H9 (cell line): Measurements from ENCODE around the gene SERPINB10. TPM values are rescaled to one million over a fixed set of nuclear protein-coding genes. Genes with fewer than 3 reads are reported as not detected.

Experiments used
- DNase-seq: peaks from one replicate; pipeline ENCODE4 v3.0.0-alpha.2; 2017
- H2AFZ ChIP-seq: one replicate; pipeline ENCODE4 v1.6.1; 2013; ENCODE audit warnings: mild to moderate bottlenecking, low read length, control low read depth, moderate library complexity
- H2AK5ac ChIP-seq: 2 replicates; pipeline ENCODE4 v1.6.1; 2013; ENCODE audit warnings: low read length, control low read depth, mixed read lengths; ENCODE audit not compliant: insufficient read length
- H2BK120ac ChIP-seq: one replicate; pipeline ENCODE4 v1.6.1; 2013; ENCODE audit warnings: low read depth, mild to moderate bottlenecking, low read length, control low read depth, inconsistent platforms; ENCODE audit not compliant: poor library complexity, severe bottlenecking
- H2BK12ac ChIP-seq: 2 replicates; pipeline ENCODE4 v1.6.1; 2013; ENCODE audit warnings: low read length, control low read depth, mixed read lengths, low read depth; ENCODE audit not compliant: insufficient read length
- H2BK15ac ChIP-seq: 2 replicates; pipeline ENCODE4 v1.6.1; 2013; ENCODE audit warnings: low read depth, low read length, control low read depth
- H2BK20ac ChIP-seq: one replicate; pipeline ENCODE4 v1.6.1; 2013; ENCODE audit warnings: low read depth, mild to moderate bottlenecking, low read length, control low read depth, inconsistent platforms; ENCODE audit not compliant: poor library complexity, severe bottlenecking
- H2BK5ac ChIP-seq: 2 replicates; pipeline ENCODE4 v1.6.1; 2013; ENCODE audit warnings: low read length, control low read depth, mixed read lengths; ENCODE audit not compliant: insufficient read length
- H3K14ac ChIP-seq: 2 replicates; pipeline ENCODE4 v1.6.1; 2013; ENCODE audit warnings: low read length, control low read depth; ENCODE audit not compliant: insufficient read depth
- H3K18ac ChIP-seq: 2 replicates; pipeline ENCODE4 v1.6.1; 2013; ENCODE audit warnings: low read depth, mild to moderate bottlenecking, mixed read lengths, low read length, control low read depth; ENCODE audit not compliant: insufficient read length
- H3K23ac ChIP-seq: 2 replicates; pipeline ENCODE4 v1.6.1; 2013; ENCODE audit warnings: low read length, control low read depth, mixed read lengths, low read depth; ENCODE audit not compliant: insufficient read length
- H3K23me2 ChIP-seq: 2 replicates; pipeline ENCODE4 v1.6.1; 2013; ENCODE audit warnings: low read depth, mild to moderate bottlenecking, mixed read lengths, low read length, control low read depth; ENCODE audit not compliant: insufficient read length, poor library complexity, severe bottlenecking
- H3K27ac ChIP-seq: 2 replicates; pipeline ENCODE4 v1.5.1; 2013; ENCODE audit warnings: low read length, control low read depth, mixed read lengths, low read depth; ENCODE audit not compliant: insufficient read length
- H3K27me3 ChIP-seq: 2 replicates; pipeline ENCODE4 v1.6.1; 2013; ENCODE audit warnings: low read length, control low read depth, inconsistent platforms; ENCODE audit not compliant: insufficient read depth
- H3K4ac ChIP-seq: 2 replicates; pipeline ENCODE4 v1.6.1; 2013; ENCODE audit warnings: low read depth, mild to moderate bottlenecking, control low read depth, inconsistent platforms, low read length, moderate library complexity
- H3K4me1 ChIP-seq: 2 replicates; pipeline ENCODE4 v1.6.1; 2013; ENCODE audit warnings: low read length, control low read depth, inconsistent platforms; ENCODE audit not compliant: insufficient read depth
- H3K4me2 ChIP-seq: 2 replicates; pipeline ENCODE4 v1.6.1; 2013; ENCODE audit warnings: low read length, control low read depth, mixed read lengths; ENCODE audit not compliant: insufficient read length, insufficient read depth
- H3K56ac ChIP-seq: 2 replicates; pipeline ENCODE4 v1.6.1; 2013; ENCODE audit warnings: low read depth, mild to moderate bottlenecking, mixed read lengths, low read length, control low read depth; ENCODE audit not compliant: insufficient read length
- H3K79me1 ChIP-seq: 2 replicates; pipeline ENCODE4 v1.6.1; 2013; ENCODE audit warnings: low read depth, mild to moderate bottlenecking, moderate library complexity, low read length, control low read depth, inconsistent platforms; ENCODE audit not compliant: insufficient read depth, poor library complexity, severe bottlenecking
- H3K79me2 ChIP-seq: 2 replicates; pipeline ENCODE4 v1.6.1; 2013; ENCODE audit warnings: low read length, control low read depth, inconsistent platforms; ENCODE audit not compliant: insufficient read depth
- H3K9ac ChIP-seq: 2 replicates; pipeline ENCODE4 v1.6.1; 2013; ENCODE audit warnings: low read length, control low read depth, mixed read lengths; ENCODE audit not compliant: insufficient read length; ENCODE audit errors: extremely low read depth
- H3K9me3 ChIP-seq: one replicate; pipeline ENCODE4 v1.6.1; 2013; ENCODE audit warnings: low read depth, low read length, inconsistent platforms; ENCODE audit not compliant: control insufficient read depth
- H3T11ph ChIP-seq: one replicate; pipeline ENCODE4 v1.6.1; 2013; ENCODE audit warnings: mild to moderate bottlenecking, low read length, control low read depth, inconsistent platforms
- H4K20me1 ChIP-seq: one replicate; pipeline ENCODE4 v1.6.1; 2013; ENCODE audit not compliant: control insufficient read depth, insufficient read length, insufficient read depth
- H4K5ac ChIP-seq: 2 replicates; pipeline ENCODE4 v1.6.1; 2013; ENCODE audit warnings: low read depth, mild to moderate bottlenecking, mixed read lengths, low read length, control low read depth; ENCODE audit not compliant: insufficient read length
- H4K8ac ChIP-seq: replicated peaks from 2 replicates; pipeline ENCODE4 v1.6.1; 2013; ENCODE audit warnings: low read length, control low read depth, mixed read lengths, low read depth; ENCODE audit not compliant: insufficient read length
- H4K91ac ChIP-seq: 2 replicates; pipeline ENCODE4 v1.6.1; 2013; ENCODE audit warnings: low read depth, mild to moderate bottlenecking, moderate library complexity, mixed read lengths, low read length, control low read depth; ENCODE audit not compliant: insufficient read length
- H3K27ac Mint-ChIP-seq, 3 experiments: 2 replicates in 2 of 3; 3 replicates in 1 of 3; pipeline ENCODE4 v1.8.0; 2020 to 2021; ENCODE audit warnings: mixed read lengths in 3 of 3, mild to moderate bottlenecking in 1 of 3, moderate library complexity in 1 of 3
- H3K27me3 Mint-ChIP-seq: 2 replicates; pipeline ENCODE4 v1.8.0; 2021; ENCODE audit warnings: low read depth, mild to moderate bottlenecking, moderate library complexity, mixed read lengths
- H3K36me3 Mint-ChIP-seq, 3 experiments: 2 replicates in 2 of 3; 3 replicates in 1 of 3; pipeline ENCODE4 v1.8.0; 2020 to 2021; ENCODE audit warnings: low read depth in 3 of 3, mixed read lengths in 3 of 3; ENCODE audit not compliant: insufficient read depth in 1 of 3
- H3K4me1 Mint-ChIP-seq, 2 experiments: 2 replicates each; pipeline ENCODE4 v1.8.0; 2020; ENCODE audit warnings: mixed read lengths in 2 of 2
- H3K4me3 Mint-ChIP-seq, 2 experiments: 2 replicates in 1 of 2; 3 replicates in 1 of 2; pipeline ENCODE4 v1.8.0; 2020 to 2021; ENCODE audit warnings: mild to moderate bottlenecking in 2 of 2, mixed read lengths in 2 of 2, moderate library complexity in 1 of 2
- H3K9me3 Mint-ChIP-seq, 2 experiments: 2 replicates in 1 of 2; 3 replicates in 1 of 2; pipeline ENCODE4 v1.8.0; 2020; ENCODE audit warnings: mild to moderate bottlenecking in 2 of 2, mixed read lengths in 2 of 2, moderate library complexity in 1 of 2
- WGBS: extraction: QIAGEN DNeasy Blood & Tissue Kit; methylation state at CpG from one replicate; pipeline ENCODE4 v1.1.7; 2013; ENCODE audit warnings: missing lambda C conversion rate, low lambda C conversion rate, mixed read lengths; ENCODE audit not compliant: insufficient read length; ENCODE audit errors: extremely low coverage; 5-methylcytosine and 5-hydroxymethylcytosine counted together
- total RNA-seq: library from RNA; stranded (reverse); gene quantifications from 2 replicates; pipeline ENCODE4 v1.2.1, GENCODE V29; 2021
- TF ChIP-seq, protein P1 (sequence below): fragments of 200-600 bp; sonication (generic); conservative IDR thresholded peaks from 3 replicates; pipeline ENCODE4 v1.8.0; 2021; ENCODE audit warnings: antibody characterized with exemption, mild to moderate bottlenecking

SERPINB10 gene
- total RNA-seq, 1 experiment from 2014 or later, result not detected

DNA sequence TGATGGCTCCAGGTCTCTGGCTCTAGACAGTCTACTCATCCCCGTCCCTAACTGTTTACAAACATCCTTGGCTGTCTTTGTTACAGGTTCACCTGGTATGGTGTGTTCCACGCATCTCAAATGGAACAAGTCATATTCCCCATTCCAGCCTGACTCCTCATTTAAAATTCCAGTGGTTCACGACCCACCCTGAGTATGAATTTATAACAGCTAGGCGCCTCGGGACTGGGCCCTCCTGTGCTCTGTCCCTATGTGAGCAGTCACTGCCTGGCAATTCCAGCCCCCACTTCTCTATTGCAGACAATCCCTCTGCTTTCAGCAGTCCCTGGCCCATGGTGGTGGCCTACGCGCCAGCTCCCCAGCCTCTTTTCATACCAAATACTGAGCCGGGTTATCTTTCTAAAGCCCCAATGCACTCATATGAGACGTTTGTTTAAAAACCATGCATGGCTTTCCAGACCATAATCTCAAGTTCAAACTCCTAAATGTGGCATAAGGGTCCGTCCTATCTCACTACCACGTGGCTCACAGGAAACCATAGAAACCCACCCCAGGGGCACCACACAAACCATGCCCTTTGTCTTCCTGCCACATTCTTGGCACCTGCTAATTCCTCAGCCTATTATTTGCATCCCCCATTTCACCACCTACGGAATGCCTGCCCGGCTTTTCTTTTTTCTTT lies 63.7 kb downstream of the SERPINB10 start:
- H2BK120ac ChIP-seq, result peak overlapping the region; percentile 19
- no peak overlapping the region for H2BK5ac ChIP-seq
- no peaks in the 10 kb centered on the region for H3K9me3 ChIP-seq
- DNase-seq, result no peak
- H3T11ph ChIP-seq, result no peak overlapping the region
- H2AFZ ChIP-seq, result no peak overlapping the region
- H3K36me3 Mint-ChIP-seq, result no peaks in the 10 kb centered on the region
- peak overlapping the region; percentile 69 for H3K4me2 ChIP-seq
- H3K4me1 ChIP-seq, result peaks cover 4% of the 10 kb centered on the region; the same call in 1 of the 2 replicates
- no peak overlapping the region for H2BK20ac ChIP-seq
- peaks cover 15% of the 10 kb centered on the region; the same call in 1 of the 2 replicates for H3K27me3 ChIP-seq
- peaks cover 23 to 29% of the 10 kb centered on the region in 2 experiments for H3K4me1 Mint-ChIP-seq
- no peak overlapping the region for H2AK5ac ChIP-seq
- H3K23me2 ChIP-seq, result peaks cover 11% of the 10 kb centered on the region
- H3K27ac Mint-ChIP-seq, result peak overlapping the region; percentile 91 to 97 (median 96); a peak in 6 of 7 replicates
- H4K20me1 ChIP-seq, result no peaks in the 10 kb centered on the region
- H4K5ac ChIP-seq, result no peak overlapping the region
- no peaks in the 10 kb centered on the region for H3K79me2 ChIP-seq
- H2BK12ac ChIP-seq, result no peak overlapping the region
- H3K27ac ChIP-seq, result no peak overlapping the region
- H4K91ac ChIP-seq, result no peak overlapping the region
- H3K9me3 Mint-ChIP-seq, result no peaks in the 10 kb centered on the region
- H3K4ac ChIP-seq, result no peak overlapping the region; the same call in 1 of the 2 replicates
- H3K56ac ChIP-seq, result no peak overlapping the region
- no peak overlapping the region for H3K23ac ChIP-seq
- H3K9ac ChIP-seq, result peak overlapping the region; percentile 31
- peak overlapping the region; percentile 57; the same call in 1 of the 2 replicates for H3K14ac ChIP-seq
- no peak overlapping the region for H3K18ac ChIP-seq
- no peak overlapping the region for H2BK15ac ChIP-seq
- no CpG with 5 or more reads among the region's 13 CpGs for WGBS
- peak overlapping the region; percentile 87 to 94 for H3K4me3 Mint-ChIP-seq
- TF ChIP-seq, protein P1, sequence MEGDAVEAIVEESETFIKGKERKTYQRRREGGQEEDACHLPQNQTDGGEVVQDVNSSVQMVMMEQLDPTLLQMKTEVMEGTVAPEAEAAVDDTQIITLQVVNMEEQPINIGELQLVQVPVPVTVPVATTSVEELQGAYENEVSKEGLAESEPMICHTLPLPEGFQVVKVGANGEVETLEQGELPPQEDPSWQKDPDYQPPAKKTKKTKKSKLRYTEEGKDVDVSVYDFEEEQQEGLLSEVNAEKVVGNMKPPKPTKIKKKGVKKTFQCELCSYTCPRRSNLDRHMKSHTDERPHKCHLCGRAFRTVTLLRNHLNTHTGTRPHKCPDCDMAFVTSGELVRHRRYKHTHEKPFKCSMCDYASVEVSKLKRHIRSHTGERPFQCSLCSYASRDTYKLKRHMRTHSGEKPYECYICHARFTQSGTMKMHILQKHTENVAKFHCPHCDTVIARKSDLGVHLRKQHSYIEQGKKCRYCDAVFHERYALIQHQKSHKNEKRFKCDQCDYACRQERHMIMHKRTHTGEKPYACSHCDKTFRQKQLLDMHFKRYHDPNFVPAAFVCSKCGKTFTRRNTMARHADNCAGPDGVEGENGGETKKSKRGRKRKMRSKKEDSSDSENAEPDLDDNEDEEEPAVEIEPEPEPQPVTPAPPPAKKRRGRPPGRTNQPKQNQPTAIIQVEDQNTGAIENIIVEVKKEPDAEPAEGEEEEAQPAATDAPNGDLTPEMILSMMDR, result no peak
- no peaks in the 10 kb centered on the region for H3K79me1 ChIP-seq
- H4K8ac ChIP-seq, result no peak overlapping the region
- peaks cover 50% of the 10 kb centered on the region for H3K27me3 Mint-ChIP-seq
